ENCODE measurements around the gene CLTRN.

Gene CLTRN

GRCh38 chrX:15646543-15646942, 18.1 kb downstream of the CLTRN start:
- DNase-seq: no peak

GRCh38 chrX:15646031-15646430, 18.6 kb downstream of the CLTRN start:
- DNase-seq: no peak

GRCh38 chrX:15645266-15645665, 19.3 kb downstream of the CLTRN start:
- DNase-seq: no peak

- DNase-seq: no peak
These were observed 20.1 kb downstream of the CLTRN start for GRCh38 chrX:15644560-15644872.

GRCh38 chrX:15643786-15644559, 20.6 kb downstream of the CLTRN start:
- no peak for DNase-seq

GRCh38 chrX:15631637-15632036, 33.0 kb downstream of the CLTRN start:
- DNase-seq: no peak

- DNase-seq: no peak
These were observed 41.6 kb downstream of the CLTRN start for GRCh38 chrX:15623054-15623453.

- DNase-seq: no peak
These were observed 45.4 kb downstream of the CLTRN start for GRCh38 chrX:15619053-15619755.

GRCh38 chrX:15617111-15617510, 47.5 kb downstream of the CLTRN start:
- DNase-seq: no peak

GRCh38 chrX:15616531-15616930, 48.1 kb downstream of the CLTRN start:
- DNase-seq: no peak

- no peak for DNase-seq
These were observed 57.5 kb downstream of the CLTRN start for GRCh38 chrX:15607067-15607466.

GRCh38 chrX:15606136-15606535, 58.5 kb downstream of the CLTRN start:
- DNase-seq: no peak

- no peak for DNase-seq
These were observed 59.4 kb downstream of the CLTRN start for GRCh38 chrX:15605226-15605625.

- DNase-seq: no peak
These were observed 61.8 kb downstream of the CLTRN start for GRCh38 chrX:15602761-15603160.

- DNase-seq: no peak
These were observed 62.7 kb downstream of the CLTRN start for GRCh38 chrX:15601932-15602331.

GRCh38 chrX:15600745-15601144, 63.9 kb downstream of the CLTRN start, which contains the start of gene ACE2:
Gene ACE2, minus strand, starts transcription at chrX:15600960. Its CDS starts 49 bp downstream, at chrX:15600911.
- no peak for DNase-seq

GRCh38 chrX:15600049-15600448, 64.6 kb downstream of the CLTRN start:
- no peak for DNase-seq

GRCh38 chrX:15599461-15599860, 65.1 kb downstream of the CLTRN start:
- DNase-seq: no peak

- no peak for DNase-seq
These were observed 66.6 kb downstream of the CLTRN start for GRCh38 chrX:15598026-15598425.

- no peak for DNase-seq
These were observed 70.2 kb downstream of the CLTRN start for GRCh38 chrX:15594371-15594770.

GRCh38 chrX:15579778-15580747, 84.5 kb downstream of the CLTRN start:
- DNase-seq: no peak
